HG03442 (cell line): Measurements from ENCODE around the gene DEFB113.

ENCODE experiments used
- ATAC-seq: cut with Tn5 transposase; IDR thresholded peaks from one replicate; pipeline ENCODE4 v1.9.1; 2021; ENCODE audit warnings: mild to moderate bottlenecking, moderate library complexity; ENCODE audit not compliant: unreplicated experiment

DEFB113 gene

GRCh38 chr6:49937811-49938210, 31.6 kb downstream of the DEFB113 start:
- ATAC-seq, result no peak

DNA sequence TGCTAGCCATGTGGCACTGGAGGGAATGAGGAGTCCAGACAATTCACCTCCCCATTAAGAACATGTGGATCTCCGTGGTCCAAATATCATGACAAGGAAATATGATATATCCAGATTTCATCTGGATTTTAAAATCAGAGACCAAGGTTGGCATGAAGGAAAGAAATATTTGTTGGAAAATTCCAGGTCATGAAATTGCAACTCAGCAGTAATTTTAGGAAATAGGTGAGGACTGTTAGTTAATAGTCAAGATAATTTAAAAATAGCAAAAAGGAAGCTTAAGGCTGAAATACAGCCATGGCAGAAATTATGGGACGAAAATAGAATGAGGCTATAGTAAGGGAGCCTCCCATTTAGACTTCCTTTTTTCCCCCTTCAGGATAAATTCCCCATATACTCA, 32.4 kb downstream of the DEFB113 start:
- ATAC-seq, result no peak

DNA sequence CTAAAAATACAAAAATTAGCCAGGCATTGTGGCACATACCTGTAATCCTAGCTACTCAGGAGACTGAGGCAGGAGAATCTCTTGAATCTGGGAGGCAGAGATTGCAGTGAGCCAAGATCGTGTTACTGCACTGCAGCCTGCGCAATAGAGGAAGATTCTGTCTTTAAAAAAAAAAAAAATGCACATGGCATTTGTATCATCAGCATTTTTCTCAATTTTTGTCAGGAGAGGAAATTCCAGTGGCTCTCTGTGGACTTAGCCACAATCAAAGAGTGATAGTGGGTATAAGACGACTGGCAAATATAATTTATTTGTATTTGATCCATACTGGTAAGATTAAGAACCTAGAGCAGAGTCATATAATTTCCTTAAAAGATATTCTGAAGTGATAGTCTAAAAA, 34.0 kb downstream of the DEFB113 start:
- ATAC-seq, result no peak

GRCh38 chr6:49934770-49935169, 34.7 kb downstream of the DEFB113 start:
- no peak for ATAC-seq

DNA sequence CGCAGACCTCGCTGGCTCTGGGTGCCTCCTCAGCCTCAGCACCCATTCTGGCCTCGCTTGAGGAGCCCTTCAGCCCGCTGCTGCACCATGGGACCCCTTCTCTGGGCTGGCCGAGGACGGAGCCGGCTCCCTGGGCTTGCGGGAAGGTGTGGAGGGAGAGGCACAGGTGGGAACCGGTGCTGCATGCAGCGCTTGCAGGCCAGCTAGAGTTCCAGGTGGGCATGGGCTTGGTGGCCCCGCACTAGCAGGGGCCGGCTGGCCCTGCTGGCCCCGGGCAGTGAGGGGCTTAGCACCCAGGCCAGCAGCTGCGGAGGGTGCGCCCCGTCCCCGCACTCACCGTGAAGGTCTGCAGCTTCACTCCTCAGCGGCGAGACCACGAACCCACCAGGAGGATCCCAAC, 35.9 kb downstream of the DEFB113 start:
- no peak for ATAC-seq

- no peak for ATAC-seq
Observed at GRCh38 chr6:49929340-49929739, 40.1 kb downstream of the DEFB113 start.

DNA sequence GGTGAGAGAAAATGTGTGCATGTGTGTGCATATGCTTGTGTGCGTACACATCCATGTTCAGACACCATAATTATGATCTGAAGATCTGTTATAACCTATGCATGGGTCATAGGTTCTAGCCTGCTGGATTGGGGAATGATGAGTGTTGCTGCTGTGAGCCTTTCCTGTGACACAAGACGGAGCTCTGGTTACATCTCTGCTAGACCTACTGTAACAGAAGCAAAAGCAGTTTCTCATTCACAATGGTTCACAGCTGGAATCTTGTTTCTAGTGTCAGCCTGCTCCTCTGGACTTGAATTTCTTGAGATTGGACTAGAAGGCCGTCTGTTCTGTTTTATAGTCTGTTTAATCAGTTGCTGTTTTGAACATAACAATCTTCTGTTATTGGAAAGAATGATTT, 45.6 kb downstream of the DEFB113 start:
- ATAC-seq, result no peak

DNA sequence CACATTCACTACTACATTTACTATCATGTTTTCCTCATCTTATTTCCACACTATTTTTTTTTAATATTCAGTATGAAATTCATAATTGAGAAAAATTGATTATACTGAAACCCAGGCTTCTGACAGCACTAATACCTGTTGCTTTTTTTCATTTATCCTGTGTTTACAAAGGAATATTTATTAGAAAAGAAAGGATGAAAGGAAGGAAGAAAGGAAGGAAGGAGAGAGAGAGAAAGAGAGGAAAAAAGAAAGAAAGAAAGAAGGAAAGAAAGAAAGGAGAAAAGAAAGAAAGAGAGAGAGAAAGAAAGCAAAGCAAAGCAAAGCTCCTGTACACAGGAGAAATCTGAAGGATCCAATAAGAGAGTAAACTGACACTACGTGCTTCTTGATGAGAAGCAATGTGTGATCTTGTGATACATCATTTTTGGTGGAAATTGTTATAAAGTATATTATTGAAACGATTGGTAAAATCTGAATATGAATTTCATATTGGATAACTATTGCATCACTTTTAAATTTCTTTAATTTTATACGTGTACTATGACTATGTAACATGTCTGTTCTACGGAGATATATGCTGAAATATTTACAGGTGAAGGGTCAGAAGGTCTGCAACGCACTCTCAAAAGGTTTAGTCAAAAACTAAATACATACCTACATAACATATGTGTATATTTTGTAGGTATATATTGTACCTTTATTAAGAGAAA, 49.3 kb downstream of the DEFB113 start:
- no peak for ATAC-seq

DNA sequence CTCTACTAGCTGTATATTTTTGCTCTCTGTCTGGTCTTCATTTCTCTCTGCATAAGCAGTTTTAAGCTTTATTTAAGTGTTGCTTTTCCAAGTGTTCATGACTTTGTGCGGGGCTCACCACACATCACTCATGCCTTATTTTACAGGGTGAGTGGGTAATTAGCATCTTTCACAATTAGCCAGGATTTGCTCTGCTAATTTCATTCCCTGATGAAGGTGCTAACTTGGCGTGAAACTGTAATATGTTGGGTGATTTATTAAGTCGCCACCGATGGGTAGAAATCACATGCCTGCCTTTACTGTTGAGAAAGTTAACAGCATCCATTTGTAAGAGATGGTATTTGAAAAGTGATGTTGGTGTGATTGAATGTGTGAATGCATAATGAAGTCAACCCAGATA, 50.2 kb downstream of the DEFB113 start:
- no peak for ATAC-seq

GRCh38 chr6:49918787-49919186, 50.6 kb downstream of the DEFB113 start:
- ATAC-seq, result no peak
